Measurements from ENCODE around the gene ARHGAP19.

Gene ARHGAP19

DNA sequence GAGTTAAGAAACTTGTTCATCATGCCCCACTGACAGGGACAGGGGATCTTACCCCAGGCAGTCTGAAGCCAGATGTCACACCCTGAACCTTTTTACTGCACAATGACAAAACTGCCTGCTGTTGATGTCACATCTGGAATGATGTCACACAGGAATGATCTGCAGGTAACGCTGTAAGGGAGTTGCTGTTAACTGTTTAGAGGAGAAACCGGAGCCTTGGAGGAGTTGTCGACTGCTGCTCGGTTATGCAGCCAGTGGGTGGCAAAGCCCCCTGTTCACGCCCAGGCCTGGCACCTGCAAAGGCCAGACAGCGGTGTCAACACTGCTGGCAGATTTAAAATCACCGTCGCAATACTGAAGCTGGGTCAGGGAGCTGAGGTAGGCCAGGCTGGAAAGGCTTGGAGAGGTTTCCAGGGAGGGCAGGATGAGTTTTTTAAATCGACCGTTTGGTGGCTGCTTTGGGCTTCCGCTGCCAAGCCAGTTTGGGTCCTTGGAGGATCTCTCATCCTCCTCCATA is 96.7 kb downstream of the ARHGAP19 start:
- no peak for DNase-seq (ENCODE audit: low read depth, low spot score)

DNA sequence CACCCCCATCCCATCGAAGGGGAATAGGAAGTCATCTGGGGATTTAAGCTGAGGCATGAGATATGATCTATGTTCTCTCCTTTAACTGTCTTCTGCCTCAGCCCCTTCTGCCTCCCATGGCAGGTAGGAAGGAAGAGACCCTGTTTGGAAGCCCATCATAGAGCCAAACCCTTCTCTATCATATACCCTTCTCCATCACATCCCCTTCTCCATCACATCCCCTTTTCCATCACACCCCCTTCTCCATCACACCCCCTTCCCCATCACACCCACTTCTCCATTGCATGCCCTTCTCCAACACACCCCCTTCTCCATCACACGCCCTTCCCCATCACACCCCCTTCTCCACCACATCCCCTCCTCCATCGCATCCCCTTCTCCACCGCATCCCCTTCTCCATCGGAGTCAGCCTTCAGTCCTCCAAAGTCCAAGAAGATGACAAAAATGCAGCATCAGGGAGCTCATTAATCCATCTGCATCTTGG is 99.4 kb downstream of the ARHGAP19 start:
- no peak for DNase-seq (ENCODE audit: low read depth, low spot score)

GRCh38 chr10:97190450-97190849 is 102.0 kb downstream of the ARHGAP19 start:
- DNase-seq (ENCODE audit: low read depth, low spot score), result no peak

GRCh38 chr10:97188261-97188711 is 104.2 kb downstream of the ARHGAP19 start:
- DNase-seq (ENCODE audit: low read depth, low spot score), result no peak

DNA sequence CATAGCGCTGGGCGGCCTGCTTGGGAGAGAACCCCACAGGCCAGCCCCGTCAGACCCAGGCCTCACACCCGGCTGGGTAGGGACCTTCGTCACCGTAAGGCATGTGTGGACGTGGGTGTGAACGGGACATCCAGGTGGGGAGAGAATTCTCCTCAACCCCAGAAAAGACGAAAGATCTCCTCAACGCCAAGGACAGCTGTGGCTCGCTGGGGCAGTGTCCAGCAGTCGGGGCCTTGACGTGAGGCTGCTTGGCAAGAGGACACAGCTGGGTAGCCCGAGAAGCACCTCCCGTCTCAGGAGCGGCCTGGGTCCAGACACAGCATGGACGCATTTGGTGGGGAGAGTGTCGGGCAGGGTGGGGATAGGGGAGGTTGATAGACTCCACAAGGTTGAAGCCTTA is 105.5 kb downstream of the ARHGAP19 start:
- no peak for DNase-seq (ENCODE audit: low read depth, low spot score)

- peak; percentile 22 for DNase-seq (ENCODE audit: low read depth, low spot score)
These were observed 106.9 kb downstream of the ARHGAP19 start, which contains the start of gene SLIT1 for GRCh38 chr10:97185326-97186058. TSS of gene SLIT1 (minus strand) at chr10:97185959. CDS start at chr10:97185674, 285 bp downstream.

- DNase-seq (ENCODE audit: low read depth, low spot score), result no peak
These were observed 107.5 kb downstream of the ARHGAP19 start for GRCh38 chr10:97184971-97185325.

DNA sequence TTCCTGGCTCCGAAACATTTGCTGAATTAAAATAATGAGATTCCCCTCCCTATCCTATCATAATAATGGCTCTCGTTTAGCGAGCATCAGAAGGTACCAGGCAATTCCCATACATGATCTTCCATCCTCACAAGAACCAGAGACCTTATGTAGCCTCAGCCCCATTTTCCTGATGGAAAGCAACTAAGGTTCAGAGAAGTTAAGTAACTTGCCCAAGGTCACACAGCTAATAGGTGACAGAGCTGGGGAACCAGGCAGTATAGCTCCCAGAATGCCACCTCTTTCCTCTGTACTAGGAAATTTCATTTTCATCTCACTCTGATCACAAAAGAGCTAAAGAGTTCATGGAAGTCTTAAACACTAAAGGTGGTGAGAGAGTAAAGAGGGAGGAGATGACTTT is 109.1 kb downstream of the ARHGAP19 start:
- no peak for DNase-seq (ENCODE audit: low read depth, low spot score)

- DNase-seq (ENCODE audit: low read depth, low spot score), result no peak
These were observed 110.0 kb downstream of the ARHGAP19 start for GRCh38 chr10:97182288-97182990.

DNA sequence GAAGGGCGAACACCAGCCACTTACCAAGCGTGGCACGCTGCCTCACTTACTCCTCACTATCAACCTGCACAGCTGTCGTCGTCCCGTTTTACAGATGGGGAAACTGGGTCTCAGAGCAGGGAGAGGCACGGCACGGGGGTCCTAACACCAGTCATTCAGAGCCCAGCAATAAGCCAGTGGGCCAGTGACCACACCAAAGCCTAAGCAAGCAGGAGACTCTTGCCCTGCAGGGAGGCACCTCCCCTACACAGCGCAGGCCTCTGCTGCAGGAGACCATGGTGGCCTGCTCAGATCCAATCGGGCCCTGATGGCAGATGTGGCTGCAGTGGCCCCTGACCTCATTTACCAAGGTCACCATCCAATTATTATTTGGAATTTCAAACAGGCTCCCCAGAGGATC is 111.5 kb downstream of the ARHGAP19 start:
- DNase-seq (ENCODE audit: low read depth, low spot score), result no peak

- DNase-seq (ENCODE audit: low read depth, low spot score), result no peak
These were observed 112.1 kb downstream of the ARHGAP19 start for GRCh38 chr10:97180363-97180755.

GRCh38 chr10:97179731-97180362 is 112.6 kb downstream of the ARHGAP19 start:
- DNase-seq (ENCODE audit: low read depth, low spot score), result peak; percentile 34

GRCh38 chr10:97179311-97179710 is 113.1 kb downstream of the ARHGAP19 start:
- no peak for DNase-seq (ENCODE audit: low read depth, low spot score)

DNA sequence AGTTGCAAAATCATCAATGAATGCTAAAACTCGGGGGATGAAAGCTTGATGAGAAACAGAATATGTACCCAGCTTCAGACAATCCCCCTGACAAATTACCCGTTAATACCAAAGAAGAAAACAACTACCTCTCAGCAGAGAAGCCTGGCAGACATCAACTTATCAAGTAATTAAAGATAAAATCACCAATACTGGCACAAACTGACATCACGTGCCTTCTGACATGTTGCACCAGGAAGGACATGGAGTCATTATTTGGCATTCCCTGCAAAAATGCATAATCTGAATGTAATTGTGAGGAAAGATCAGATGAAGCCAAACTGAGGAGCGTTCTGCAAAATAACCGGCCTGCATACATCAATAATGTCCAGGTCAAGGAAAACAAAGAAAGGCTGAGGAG is 114.4 kb downstream of the ARHGAP19 start:
- DNase-seq (ENCODE audit: low read depth, low spot score), result no peak

- DNase-seq (ENCODE audit: low read depth, low spot score), result no peak
These were observed 116.2 kb downstream of the ARHGAP19 start for GRCh38 chr10:97176226-97176625.

DNA sequence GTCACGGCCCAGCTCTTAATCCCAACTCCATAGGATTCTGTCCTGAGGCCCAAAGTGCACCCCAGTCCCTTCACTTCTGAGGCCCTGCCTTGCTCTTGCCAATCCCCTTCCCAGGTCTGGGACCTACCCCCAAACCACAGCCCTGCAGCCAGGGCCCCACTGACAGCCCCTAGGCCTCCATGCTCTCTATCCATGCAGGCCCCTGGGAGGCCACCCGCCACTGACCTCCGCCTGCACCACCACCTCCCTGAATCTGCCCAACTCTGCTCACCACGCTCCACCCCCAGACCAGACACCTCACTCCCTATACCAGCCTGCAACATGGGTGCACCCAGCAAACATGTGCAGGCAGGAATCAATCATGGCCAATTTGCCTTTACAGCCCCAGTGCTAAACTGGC is 116.9 kb downstream of the ARHGAP19 start:
- no peak for DNase-seq (ENCODE audit: low read depth, low spot score)

DNA sequence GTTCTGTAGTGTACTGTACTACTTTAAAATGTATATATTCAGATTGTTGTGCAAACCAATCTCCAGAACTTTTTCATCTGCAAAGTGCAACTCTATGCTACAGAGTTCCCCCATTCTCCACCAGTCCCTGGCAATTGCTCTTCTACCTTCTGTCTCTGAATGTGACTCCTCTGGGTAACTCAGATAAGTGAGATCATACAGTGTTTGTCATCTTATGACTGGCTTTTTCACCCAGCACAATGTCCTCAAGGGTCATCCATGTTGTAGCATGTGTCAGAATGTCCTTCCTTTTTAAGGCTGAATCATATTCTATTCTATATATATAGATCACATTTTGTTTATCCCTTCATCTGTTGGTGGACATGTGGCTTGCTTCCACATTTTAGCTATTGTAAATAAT is 117.5 kb downstream of the ARHGAP19 start:
- DNase-seq (ENCODE audit: low read depth, low spot score), result no peak

GRCh38 chr10:97174276-97174775 is 118.1 kb downstream of the ARHGAP19 start:
- DNase-seq (ENCODE audit: low read depth, low spot score), result no peak

DNA sequence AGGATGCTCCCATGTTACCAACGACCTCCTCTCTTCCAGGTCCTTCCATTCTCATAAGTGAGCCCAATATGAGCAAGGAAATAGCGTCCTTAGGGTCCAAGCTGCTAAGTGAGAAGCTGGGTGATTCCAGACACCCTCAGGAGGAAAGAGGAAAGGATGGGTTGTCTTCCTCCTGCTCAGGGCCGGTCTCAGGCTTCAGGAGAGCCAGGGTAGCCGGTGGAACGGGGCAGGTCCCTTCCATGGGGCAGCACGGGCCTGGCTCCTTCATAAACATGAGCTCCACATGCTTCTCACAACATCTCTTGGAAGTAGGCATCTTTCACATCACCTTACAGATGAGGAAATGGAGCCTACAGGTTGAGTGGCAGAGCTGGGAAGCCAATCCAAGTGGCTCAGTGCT is 119.4 kb downstream of the ARHGAP19 start:
- DNase-seq (ENCODE audit: low read depth, low spot score), result no peak
